Endothelial cell of umbilical vein (primary cell): ENCODE measurements around the gene EMID1. TPM values are rescaled to one million over a fixed set of nuclear protein-coding genes. Genes with fewer than 3 reads are reported as not detected.

Experiments
- BruUV-seq: library from RNA; stranded (reverse); fragments of 400-500 nt; replicated peaks from 2 replicates; lab custom pipeline; 2021; lab: Mats Ljungman, UMichigan
- CTCF ChIA-PET: fragments of 300-600, 350-600 bp; sonication (Branson Sonifier 250); formaldehyde crosslinking; loops from one replicate; lab custom pipeline; 2021; ENCODE audit warnings: antibody characterized with exemption, inconsistent platforms; lab: Charles Lee
- POLR2A ChIA-PET: fragments of 300-600, 350-600 bp; sonication (Branson Sonifier 250); formaldehyde crosslinking; loops from one replicate; lab custom pipeline; 2021; ENCODE audit warnings: antibody characterized with exemption, inconsistent platforms; lab: Charles Lee
- DNase-seq: peaks from one replicate; pipeline ENCODE4 v3.0.0-alpha.2; 2011; ENCODE audit warnings: low read depth, low spot score
- FAIRE-seq: peaks from 2 replicates; lab custom pipeline; 2011; peaks lifted over from hg19 to GRCh38; lab: Jason Lieb, UNC
- H2AFZ ChIP-seq: 2 replicates; pipeline ENCODE4 v1.6.0; 2012; ENCODE audit warnings: low read depth, low read length, control low read depth, inconsistent platforms
- H3K27ac ChIP-seq: 2 replicates; pipeline ENCODE4 v1.5.1; 2011; ENCODE audit warnings: low read depth, mild to moderate bottlenecking, control low read depth, low read length, moderate library complexity; ENCODE audit not compliant: insufficient read depth
- H3K27me3 ChIP-seq, 2 experiments: 2 replicates each; pipeline versions ENCODE4 v1.6.0 to v1.6.1; 2011; ENCODE audit warnings: low read length in 2 of 2, mixed read lengths in 1 of 2; ENCODE audit not compliant: control insufficient read depth in 2 of 2, insufficient read depth in 2 of 2
- H3K36me3 ChIP-seq, 2 experiments: 2 replicates in 1 of 2; 3 replicates in 1 of 2; pipeline ENCODE4 v1.5.1; 2011; ENCODE audit warnings: low read length in 2 of 2, mild to moderate bottlenecking in 1 of 2, moderate library complexity in 1 of 2; ENCODE audit not compliant: control insufficient read depth in 2 of 2, insufficient read depth in 2 of 2; ENCODE audit errors: extremely low read depth in 1 of 2
- H3K4me1 ChIP-seq: 3 replicates; pipeline ENCODE4 v1.5.1; 2011; ENCODE audit warnings: mild to moderate bottlenecking, low read length; ENCODE audit not compliant: control insufficient read depth, insufficient read depth; ENCODE audit errors: extremely low read depth
- H3K4me2 ChIP-seq: 2 replicates; pipeline ENCODE4 v1.6.1; 2011; ENCODE audit warnings: low read length, control low read depth, mixed read lengths; ENCODE audit not compliant: insufficient read depth
- H3K4me3 ChIP-seq, 3 experiments: fragments of 200-600 bp in 1 of 3; sonication (generic), shearing (Covaris generic) in 1 of 3; replicated peaks in 1 of 3; 2 replicates each; pipeline ENCODE4 v1.5.1; 2011 to 2016; ENCODE audit warnings: control low read depth in 3 of 3, low read length in 3 of 3, mild to moderate bottlenecking in 2 of 3, inconsistent platforms in 1 of 3, low read depth in 1 of 3, moderate library complexity in 1 of 3; ENCODE audit not compliant: insufficient read depth in 1 of 3
- H3K79me2 ChIP-seq: 2 replicates; pipeline ENCODE4 v1.6.0; 2012; ENCODE audit warnings: low read length, inconsistent platforms; ENCODE audit not compliant: control insufficient read depth, insufficient read depth
- H3K9ac ChIP-seq: replicated peaks from 2 replicates; pipeline ENCODE3; 2011; ENCODE audit warnings: low read length, control low read depth; ENCODE audit not compliant: insufficient read depth; ENCODE audit errors: extremely low read depth
- H3K9me1 ChIP-seq: replicated peaks from 3 replicates; pipeline ENCODE4 v1.6.0; 2011; ENCODE audit warnings: mild to moderate bottlenecking, low read length; ENCODE audit not compliant: control insufficient read depth, insufficient read depth; ENCODE audit errors: extremely low read depth
- H3K9me3 ChIP-seq: replicated peaks from 2 replicates; pipeline ENCODE4 v1.5.1; 2012; ENCODE audit warnings: low read length, inconsistent platforms; ENCODE audit not compliant: control insufficient read depth, insufficient read depth
- H4K20me1 ChIP-seq: replicated peaks from 2 replicates; pipeline ENCODE3; 2011; ENCODE audit warnings: mild to moderate bottlenecking, low read length; ENCODE audit not compliant: control insufficient read depth, insufficient read depth; ENCODE audit errors: extremely low read depth
- CTCF ChIP-seq, 2 donors: IDR thresholded peaks; 1 replicate in 1 of 2; 2 replicates in 1 of 2; pipeline ENCODE4 v1.5.1; 2011; ENCODE audit warnings: low read length in 2 of 2, mild to moderate bottlenecking in 2 of 2, moderate library complexity in 2 of 2, control low read depth in 1 of 2, inconsistent platforms in 1 of 2, low read depth in 1 of 2; ENCODE audit not compliant: insufficient read depth in 1 of 2; ENCODE audit errors: extremely low read depth in 1 of 2
- EZH2 ChIP-seq: IDR thresholded peaks from 2 replicates; pipeline ENCODE4 v1.6.1; 2012; ENCODE audit warnings: borderline replicate concordance, low read depth, mild to moderate bottlenecking, moderate library complexity, low read length, inconsistent platforms; ENCODE audit not compliant: severe bottlenecking
- FOS ChIP-seq: IDR thresholded peaks from 2 replicates; pipeline ENCODE4 v1.6.1; 2011; ENCODE audit warnings: mild to moderate bottlenecking, low read length, moderate library complexity, borderline replicate concordance; ENCODE audit not compliant: insufficient read depth
- GATA2 ChIP-seq: IDR thresholded peaks from 2 replicates; pipeline ENCODE4 v1.7.0; 2011; ENCODE audit warnings: low read depth, mild to moderate bottlenecking, moderate library complexity, mixed read lengths, low read length; ENCODE audit not compliant: insufficient read length, insufficient read depth
- JUN ChIP-seq: IDR thresholded peaks from 2 replicates; pipeline ENCODE4 v1.6.1; 2011; ENCODE audit warnings: borderline replicate concordance, low read depth; ENCODE audit not compliant: insufficient read length, insufficient read depth
- MAX ChIP-seq: IDR thresholded peaks from 2 replicates; pipeline ENCODE4 v1.6.1; 2011; ENCODE audit not compliant: insufficient read depth, insufficient read length
- MYC ChIP-seq: IDR thresholded peaks from one replicate; pipeline ENCODE4 v1.6.1; 2011; ENCODE audit warnings: mild to moderate bottlenecking, low read depth, low read length
- POLR2A ChIP-seq: IDR thresholded peaks from 2 replicates; pipeline ENCODE4 v1.6.1; 2012; ENCODE audit warnings: low read depth, mild to moderate bottlenecking, control low read depth, low read length
- POLR2AphosphoS5 ChIP-seq: IDR thresholded peaks from 2 replicates; pipeline ENCODE4 v1.6.1; 2012; ENCODE audit warnings: low read depth, mild to moderate bottlenecking, control low read depth, low read length, moderate library complexity; ENCODE audit not compliant: insufficient read depth
- dilution Hi-C: fragments of 300-500 bp; cut with MboI; formaldehyde crosslinking; loops from one replicate; pipeline ENCODE4 v1.15.0; 2019; ENCODE audit warnings: low sequenced_read_pairs; ENCODE audit not compliant: extremely low pct_ligation_motif_present
- intact Hi-C: fragments of 100-400 bp; cut with micrococcal nuclease; formaldehyde crosslinking; loops from one replicate; pipeline ENCODE4 v1.10.0; 2022
- polyA plus RNA-seq, 4 experiments: library from polyadenylated mRNA; depleted of rRNA in 3 of 4; stranded (reverse) in 3 of 4; unstranded in 1 of 4; fragments of >200 nt; gene quantifications; 2 replicates each; pipeline versions ENCODE4 v1.2.1 to v1.2.3, GENCODE V29; 2011 to 2012; ENCODE audit warnings: missing spikeins in 1 of 4
- total RNA-seq: library from RNA; stranded (reverse); gene quantifications from 2 replicates; pipeline ENCODE4 v1.2.3, GENCODE V29; 2021

EMID1 gene
- total and polyA plus RNA-seq, 2 donors (not counting 3 experiments of a cell fraction or from before 2014, with no cell fraction given): 0.51 to 0.75 TPM

- H3K4me1 ChIP-seq: no peaks in the 10 kb centered on the region
- no peak for FAIRE-seq
- no peak overlapping the region for H3K4me2 ChIP-seq
- H3K9ac ChIP-seq: no peak overlapping the region
- no peaks in the 10 kb centered on the region for H3K79me2 ChIP-seq
- DNase-seq: no peak
- CTCF ChIA-PET: no interaction called here
- intact Hi-C loops: no loop called here
- H3K36me3 ChIP-seq: no peaks in the 10 kb centered on the region
- H3K27me3 ChIP-seq: peaks cover 0 to 4% of the 10 kb centered on the region in 2 experiments
- H3K9me3 ChIP-seq: no peaks in the 10 kb centered on the region
- H4K20me1 ChIP-seq: no peaks in the 10 kb centered on the region
- no peak overlapping the region for H3K27ac ChIP-seq
- POLR2A ChIA-PET: no interaction called here
- no peaks in the 10 kb centered on the region for H3K9me1 ChIP-seq
- H3K4me3 ChIP-seq: no peak overlapping the region
- dilution Hi-C loops: no loop called here
- TF ChIP-seq MAX: no peak
- no peak for TF ChIP-seq POLR2AphosphoS5
- TF ChIP-seq FOS: no peak
- TF ChIP-seq POLR2A: no peak
- no peak for TF ChIP-seq EZH2
- TF ChIP-seq GATA2: no peak
- TF ChIP-seq CTCF (IDR thresholded peaks at IDR 0.05; ENCODE audit: extremely low read depth in 1 of 2, insufficient read depth in 1 of 2, low read depth in 1 of 2, low read length in 2 of 2): no peak
- no peak for TF ChIP-seq JUN
- TF ChIP-seq MYC: no peak
- no TSS peak for BruUV-seq
- no peak overlapping the region for H2AFZ ChIP-seq
These were observed 17.9 kb upstream of the EMID1 start for GRCh38 chr22:29187831-29188230.
